Colonic mucosa (tissue), 4 donors: ENCODE measurements around the gene TMEM221. TPM values are rescaled to one million over a fixed set of nuclear protein-coding genes. Genes with fewer than 3 reads are reported as not detected.

Experiments used
- DNase-seq: peaks from one replicate; pipeline ENCODE4 v3.0.0-alpha.2; 2020
- H3K27ac ChIP-seq: fragments of 200-600 bp; one replicate; pipeline ENCODE4 v1.8.0; 2021
- H3K27me3 ChIP-seq: fragments of 200-600 bp; one replicate; pipeline ENCODE4 v1.8.0; 2021
- H3K36me3 ChIP-seq: fragments of 200-600 bp; one replicate; pipeline ENCODE4 v1.8.0; 2021
- H3K4me1 ChIP-seq: fragments of 200-600 bp; one replicate; pipeline ENCODE4 v1.8.0; 2021; ENCODE audit warnings: mild to moderate bottlenecking
- H3K4me3 ChIP-seq: fragments of 200-600 bp; one replicate; pipeline ENCODE4 v1.8.0; 2021
- H3K9ac ChIP-seq, 2 donors: one replicate each; pipeline ENCODE4 v1.7.0; 2013; ENCODE audit warnings: control low read depth in 2 of 2, low read depth in 2 of 2, low read length in 2 of 2
- H3K9me3 ChIP-seq: fragments of 200-600 bp; one replicate; pipeline ENCODE4 v1.8.0; 2021
- CTCF ChIP-seq: fragments of 200-600 bp; IDR thresholded peaks from one replicate; pipeline ENCODE4 v1.8.0; 2022; ENCODE audit warnings: antibody characterized with exemption, mild to moderate bottlenecking
- intact Hi-C: fragments of 100-400 bp; cut with DNase I; formaldehyde crosslinking; loops from one replicate; pipeline ENCODE4 v1.14.1; 2022
- total RNA-seq, 2 donors: library from RNA; stranded (reverse); fragmentation: NEBNext Ultra II Directional in 1 of 2; extraction: Animal tissue kit (Norgen Biotek cat#: 25700) in 1 of 2; gene quantifications; one replicate each; pipeline ENCODE4 v1.2.1, GENCODE V29; 2021
- donor health status: healthy.
- donor health status: DM: no; HTN: no; CAD: no.
- donor health status: DM: no; HTN: no; CAD: no.

Gene TMEM221
- total RNA-seq, 2 donors from 2014 or later: not detected

- H3K9me3 ChIP-seq: no peaks in the 10 kb centered on the region
- H3K36me3 ChIP-seq: no peaks in the 10 kb centered on the region
- no peak for TF ChIP-seq CTCF
- DNase-seq: peak; percentile 99
- no peaks in the 10 kb centered on the region for H3K27me3 ChIP-seq
- no peaks in the 10 kb centered on the region for H3K4me1 ChIP-seq
- peak overlapping the region; percentile 40 to 73 for H3K9ac ChIP-seq
- H3K27ac ChIP-seq: peak overlapping the region; percentile 68
- intact Hi-C loops: loop anchor here (5.0 to 10.0 kb wide), 3 partner anchors 77 to 385 kb away; partner anchors contain the start of genes CCDC194 and RPL18A
- H3K4me3 ChIP-seq: peak overlapping the region; percentile 66
These were observed 21.1 kb upstream of the TMEM221 start for GRCh38 chr19:17469481-17470067.

GRCh38 chr19:17469092-17469480, 20.6 kb upstream of the TMEM221 start:
- Histone ChIP-seq H3K9ac (peak overlapping the region; percentile 40 to 73), H3K27me3 (no peaks in the 10 kb centered on the region), H3K27ac (peak overlapping the region; percentile 68), H3K4me1 (no peaks in the 10 kb centered on the region), H3K9me3 (no peaks in the 10 kb centered on the region), H3K4me3 (peak overlapping the region; percentile 66), H3K36me3 (no peaks in the 10 kb centered on the region)
- intact Hi-C loops: loop anchor here (5.0 to 10.0 kb wide), 3 partner anchors 77 to 386 kb away; partner anchors contain the start of genes CCDC194 and RPL18A
- TF ChIP-seq CTCF: no peak
- DNase-seq: no peak

GRCh38 chr19:17468302-17469091, 20.0 kb upstream of the TMEM221 start:
- peak overlapping the region; percentile 68 for H3K27ac ChIP-seq
- intact Hi-C loops: loop anchor here (5.0 to 10.0 kb wide), 3 partner anchors 76 to 386 kb away; partner anchors contain the start of genes CCDC194 and RPL18A
- no peak for TF ChIP-seq CTCF
- no peaks in the 10 kb centered on the region for H3K36me3 ChIP-seq
- H3K9me3 ChIP-seq: no peaks in the 10 kb centered on the region
- H3K4me3 ChIP-seq: no peak overlapping the region
- H3K4me1 ChIP-seq: no peaks in the 10 kb centered on the region
- H3K9ac ChIP-seq: peak overlapping the region in 1 of 2 donors; percentile 73
- DNase-seq: peak; percentile 29
- H3K27me3 ChIP-seq: no peaks in the 10 kb centered on the region

GRCh38 chr19:17467471-17468301, 19.2 kb upstream of the TMEM221 start:
- no peaks in the 10 kb centered on the region for H3K27me3 ChIP-seq
- H3K9ac ChIP-seq: no peak overlapping the region
- intact Hi-C loops: loop anchor here (5.0 to 10.0 kb wide), 3 partner anchors 75 to 387 kb away; partner anchors contain the start of genes CCDC194 and RPL18A
- H3K4me3 ChIP-seq: no peak overlapping the region
- no peak overlapping the region for H3K27ac ChIP-seq
- no peaks in the 10 kb centered on the region for H3K9me3 ChIP-seq
- H3K4me1 ChIP-seq: no peaks in the 10 kb centered on the region
- TF ChIP-seq CTCF: no peak
- DNase-seq: no peak
- no peaks in the 10 kb centered on the region for H3K36me3 ChIP-seq

GRCh38 chr19:17466487-17466850, 18.0 kb upstream of the TMEM221 start:
- intact Hi-C loops: loop anchor here (5.0 to 10.0 kb wide), 3 partner anchors 74 to 388 kb away; partner anchors contain the start of genes CCDC194 and RPL18A
- no peak for TF ChIP-seq CTCF

More at GRCh38 chr19:17466487-17466850, 18.0 kb upstream of the TMEM221 start:
- H3K27me3 ChIP-seq: no peaks in the 10 kb centered on the region
- DNase-seq: no peak
- no peaks in the 10 kb centered on the region for H3K9me3 ChIP-seq
- no peaks in the 10 kb centered on the region for H3K4me1 ChIP-seq
- no peak overlapping the region for H3K9ac ChIP-seq
- no peak overlapping the region for H3K27ac ChIP-seq
- H3K4me3 ChIP-seq: no peak overlapping the region
- H3K36me3 ChIP-seq: no peaks in the 10 kb centered on the region
